HPDE6-E6E7 (cell line): ENCODE results near the gene CARD11.

Experiments
- DNase-seq: peaks from one replicate; pipeline ENCODE4 v3.0.0; 2011; ENCODE audit warnings: missing footprints; ENCODE audit errors: extremely low spot score

CARD11 gene

GRCh38 chr7:2941216-2941859 is 102.3 kb downstream of the CARD11 start:
- DNase-seq: no peak

- no peak for DNase-seq
Measured at GRCh38 chr7:2940466-2940865, 103.2 kb downstream of the CARD11 start.

GRCh38 chr7:2939193-2939885 is 104.3 kb downstream of the CARD11 start:
- DNase-seq: no peak

GRCh38 chr7:2938514-2939192 is 105.0 kb downstream of the CARD11 start:
- DNase-seq: no peak

- no peak for DNase-seq
Measured at GRCh38 chr7:2937701-2938513, 105.8 kb downstream of the CARD11 start.

GRCh38 chr7:2936891-2937580 is 106.6 kb downstream of the CARD11 start:
- no peak for DNase-seq

- DNase-seq: no peak
Measured at GRCh38 chr7:2936301-2936700, 107.4 kb downstream of the CARD11 start.

- DNase-seq: no peak
Measured at GRCh38 chr7:2934984-2935740, 108.5 kb downstream of the CARD11 start.

GRCh38 chr7:2934211-2934731 is 109.4 kb downstream of the CARD11 start:
- peak; percentile 81 for DNase-seq

GRCh38 chr7:2932402-2933251 is 111.0 kb downstream of the CARD11 start:
- DNase-seq: no peak

- DNase-seq: no peak
Measured at GRCh38 chr7:2931034-2931415, 112.6 kb downstream of the CARD11 start.

GRCh38 chr7:2930310-2931033 is 113.2 kb downstream of the CARD11 start:
- DNase-seq: no peak

GRCh38 chr7:2929321-2930201 is 114.1 kb downstream of the CARD11 start:
- DNase-seq: no peak

- DNase-seq: no peak
Measured at GRCh38 chr7:2928613-2929311, 114.9 kb downstream of the CARD11 start.

- DNase-seq: no peak
Measured at GRCh38 chr7:2928256-2928612, 115.4 kb downstream of the CARD11 start.

- no peak for DNase-seq
Measured at GRCh38 chr7:2927592-2927991, 116.1 kb downstream of the CARD11 start.

- no peak for DNase-seq
Measured at GRCh38 chr7:2926896-2927405, 116.7 kb downstream of the CARD11 start.
